GM12878 (cell line): ENCODE results near the gene CDCP1.

ENCODE experiments used
- ESRRA ChIP-seq: IDR thresholded peaks from 2 replicates; pipeline ENCODE4 v1.6.1; 2012; ENCODE audit warnings: mild to moderate bottlenecking, low read length, improper control_type of control experiment
- MTA2 ChIP-seq: fragments of 450-650 bp; IDR thresholded peaks from 2 replicates; pipeline ENCODE4 v1.6.1; 2016; ENCODE audit warnings: low read depth, mild to moderate bottlenecking, moderate library complexity
- ZNF274 ChIP-seq: IDR thresholded peaks from one replicate; pipeline ENCODE4 v1.8.0; 2011; ENCODE audit not compliant: insufficient read length, insufficient read depth

GRCh38 chr3:45071075-45071474, 75.1 kb downstream of the CDCP1 start:
- TF ChIP-seq MTA2 (no peak), ESRRA (no peak), ZNF274 (no peak)
